ENCODE measurements around the gene TREML2.

DNA sequence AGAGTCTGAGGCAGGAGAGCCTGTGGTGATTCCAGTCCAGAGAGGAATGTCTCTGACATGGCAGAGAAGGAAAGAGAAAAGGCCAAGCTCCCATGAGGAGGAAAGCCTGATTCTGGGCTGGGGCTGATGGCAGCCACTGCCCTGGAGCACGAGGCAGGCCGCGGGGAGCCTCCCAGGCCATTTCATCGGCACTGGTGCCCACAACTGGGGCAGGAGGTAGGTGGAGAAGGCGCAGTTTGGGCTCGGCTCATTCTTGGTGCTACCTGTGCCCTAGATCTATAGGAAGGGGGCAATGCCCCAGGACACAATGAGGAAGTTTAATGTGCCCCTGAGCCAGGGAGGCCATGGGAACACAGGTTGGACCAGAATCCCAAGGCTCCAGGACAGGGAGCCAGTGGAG is 44.2 kb downstream of the TREML2 start:
- TF ChIP-seq, protein P1, sequence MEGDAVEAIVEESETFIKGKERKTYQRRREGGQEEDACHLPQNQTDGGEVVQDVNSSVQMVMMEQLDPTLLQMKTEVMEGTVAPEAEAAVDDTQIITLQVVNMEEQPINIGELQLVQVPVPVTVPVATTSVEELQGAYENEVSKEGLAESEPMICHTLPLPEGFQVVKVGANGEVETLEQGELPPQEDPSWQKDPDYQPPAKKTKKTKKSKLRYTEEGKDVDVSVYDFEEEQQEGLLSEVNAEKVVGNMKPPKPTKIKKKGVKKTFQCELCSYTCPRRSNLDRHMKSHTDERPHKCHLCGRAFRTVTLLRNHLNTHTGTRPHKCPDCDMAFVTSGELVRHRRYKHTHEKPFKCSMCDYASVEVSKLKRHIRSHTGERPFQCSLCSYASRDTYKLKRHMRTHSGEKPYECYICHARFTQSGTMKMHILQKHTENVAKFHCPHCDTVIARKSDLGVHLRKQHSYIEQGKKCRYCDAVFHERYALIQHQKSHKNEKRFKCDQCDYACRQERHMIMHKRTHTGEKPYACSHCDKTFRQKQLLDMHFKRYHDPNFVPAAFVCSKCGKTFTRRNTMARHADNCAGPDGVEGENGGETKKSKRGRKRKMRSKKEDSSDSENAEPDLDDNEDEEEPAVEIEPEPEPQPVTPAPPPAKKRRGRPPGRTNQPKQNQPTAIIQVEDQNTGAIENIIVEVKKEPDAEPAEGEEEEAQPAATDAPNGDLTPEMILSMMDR (conservative IDR thresholded peaks at IDR 0.05): no peak
- TF ChIP-seq EZH2 (IDR thresholded peaks at IDR 0.05; ENCODE audit: low read depth): no peak
